ENCODE results near the gene CFAP99. TPM values are rescaled to one million over a fixed set of nuclear protein-coding genes. Genes with fewer than 3 reads are reported as not detected.

Gene CFAP99
- total RNA-seq, 2 donors from 2014 or later = not detected

- Histone ChIP-seq H3K27me3 (ENCODE audit: control insufficient read depth, insufficient read depth, low read length, poor library complexity, severe bottlenecking) (no peaks in the 10 kb centered on the region), H3K36me3 (ENCODE audit: control insufficient read depth, insufficient read depth, low read length) (peaks cover 18% of the 10 kb centered on the region), H3K9ac (ENCODE audit: extremely low read depth, low read length, poor library complexity, severe bottlenecking) (no peak overlapping the region), H3K4me3 (ENCODE audit: low read length) (no peak overlapping the region), H3K9me3 (ENCODE audit: control insufficient read depth, low read length) (no peaks in the 10 kb centered on the region), H3K4me1 (ENCODE audit: control insufficient read depth, insufficient read depth, low read length) (no peaks in the 10 kb centered on the region), H3K27ac (ENCODE audit: low read depth, low read length) (no peak overlapping the region)
- WGBS, 2 experiments (ENCODE audit: insufficient coverage in 1 of 2, insufficient read length in 1 of 2) = 74 to 95% methylated on average over 2 to 3 of the region's 3 CpGs
- Mint-ChIP-seq H3K4me3 (no peak overlapping the region), H3K27me3 (ENCODE audit: insufficient read depth) (no peaks in the 10 kb centered on the region), H3K27ac (peak overlapping the region; percentile 58), H3K9me3 (no peaks in the 10 kb centered on the region), H3K4me1 (peaks cover 72% of the 10 kb centered on the region), H3K36me3 (ENCODE audit: low read depth) (peaks cover 2% of the 10 kb centered on the region)
- no peak for TF ChIP-seq CTCF (conservative IDR thresholded peaks at IDR 0.05)
- DNase-seq = no peak
Observed at GRCh38 chr4:2482693-2483092, 63.9 kb downstream of the CFAP99 start.

GRCh38 chr4:2483237-2483636, 64.5 kb downstream of the CFAP99 start:
- Mint-ChIP-seq H3K4me3 (no peak overlapping the region), H3K27ac (no peak overlapping the region), H3K36me3 (ENCODE audit: low read depth) (peaks cover 2% of the 10 kb centered on the region), H3K4me1 (peaks cover 67% of the 10 kb centered on the region), H3K27me3 (ENCODE audit: insufficient read depth) (no peaks in the 10 kb centered on the region), H3K9me3 (no peaks in the 10 kb centered on the region)
- Histone ChIP-seq H3K9ac (ENCODE audit: extremely low read depth, low read length, poor library complexity, severe bottlenecking) (no peak overlapping the region), H3K27me3 (ENCODE audit: control insufficient read depth, insufficient read depth, low read length, poor library complexity, severe bottlenecking) (no peaks in the 10 kb centered on the region), H3K36me3 (ENCODE audit: control insufficient read depth, insufficient read depth, low read length) (peaks cover 21% of the 10 kb centered on the region), H3K4me1 (ENCODE audit: control insufficient read depth, insufficient read depth, low read length) (no peaks in the 10 kb centered on the region), H3K4me3 (ENCODE audit: low read length) (no peak overlapping the region), H3K9me3 (ENCODE audit: control insufficient read depth, low read length) (no peaks in the 10 kb centered on the region), H3K27ac (ENCODE audit: low read depth, low read length) (no peak overlapping the region)
- no peak for DNase-seq
- WGBS, 2 experiments (ENCODE audit: insufficient coverage in 1 of 2, insufficient read length in 1 of 2) = 83 to 96% methylated on average over 1 to 3 of the region's 3 CpGs
- TF ChIP-seq CTCF (conservative IDR thresholded peaks at IDR 0.05) = no peak

GRCh38 chr4:2484185-2484584, 65.4 kb downstream of the CFAP99 start:
- DNase-seq = no peak
- Histone ChIP-seq H3K36me3 (ENCODE audit: control insufficient read depth, insufficient read depth, low read length) (peaks cover 21% of the 10 kb centered on the region), H3K27me3 (ENCODE audit: control insufficient read depth, insufficient read depth, low read length, poor library complexity, severe bottlenecking) (no peaks in the 10 kb centered on the region), H3K4me1 (ENCODE audit: control insufficient read depth, insufficient read depth, low read length) (no peaks in the 10 kb centered on the region), H3K27ac (ENCODE audit: low read depth, low read length) (no peak overlapping the region), H3K4me3 (ENCODE audit: low read length) (no peak overlapping the region), H3K9me3 (ENCODE audit: control insufficient read depth, low read length) (no peaks in the 10 kb centered on the region), H3K9ac (ENCODE audit: extremely low read depth, low read length, poor library complexity, severe bottlenecking) (no peak overlapping the region)
- Mint-ChIP-seq H3K27me3 (ENCODE audit: insufficient read depth) (no peaks in the 10 kb centered on the region), H3K27ac (peak overlapping the region; percentile 64), H3K9me3 (no peaks in the 10 kb centered on the region), H3K4me1 (peaks cover 61% of the 10 kb centered on the region), H3K4me3 (no peak overlapping the region), H3K36me3 (ENCODE audit: low read depth) (peaks cover 8% of the 10 kb centered on the region)
- 92 to 96% methylated on average over 4 of the region's 6 CpGs for WGBS, 2 experiments (ENCODE audit: insufficient coverage in 1 of 2, insufficient read length in 1 of 2)
- no peak for TF ChIP-seq CTCF (conservative IDR thresholded peaks at IDR 0.05)
